Fibroblast of peridontal ligament (primary cell): Measurements from ENCODE around the gene OTX1.
"Not testable (repeated sequence)": the region's sequence is repeated elsewhere in the genome, so short reads cannot be mapped to it uniquely, and the experiment has no call there.

Source experiments
- DNase-seq: peaks from one replicate; pipeline ENCODE4 v3.0.0-alpha.2; 2010; ENCODE audit errors: extremely low read depth

OTX1 gene

GRCh38 chr2:63058921-63059792, 8.5 kb downstream of the OTX1 start:
- DNase-seq, result no peak

GRCh38 chr2:63059793-63060471, 9.3 kb downstream of the OTX1 start:
- no peak for DNase-seq

- DNase-seq, result no peak
These were observed 9.9 kb downstream of the OTX1 start for GRCh38 chr2:63060472-63060991.

DNA sequence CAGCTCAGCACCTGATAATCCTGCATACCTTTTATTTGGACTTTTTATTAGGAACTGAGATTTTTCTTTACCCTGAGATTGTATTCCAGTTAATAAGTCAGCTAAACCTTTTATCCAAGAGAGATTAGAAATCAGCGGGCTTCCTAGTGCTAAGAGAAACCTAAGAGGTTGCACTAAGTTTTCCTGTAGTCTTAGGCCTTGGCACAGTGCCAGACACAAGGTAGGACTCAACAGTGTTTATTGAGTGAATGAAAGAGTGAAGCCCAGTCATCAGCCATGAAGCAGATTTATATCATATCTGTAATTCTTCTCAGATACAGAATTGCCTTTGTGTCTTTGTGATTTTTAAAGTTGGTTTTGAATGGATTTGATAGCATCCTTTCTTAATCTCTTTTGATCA, 13.6 kb downstream of the OTX1 start:
- no peak for DNase-seq

- DNase-seq, result no peak
These were observed 14.0 kb downstream of the OTX1 start for GRCh38 chr2:63064661-63065060.

GRCh38 chr2:63066265-63066664, 15.6 kb downstream of the OTX1 start:
- no peak for DNase-seq

DNA sequence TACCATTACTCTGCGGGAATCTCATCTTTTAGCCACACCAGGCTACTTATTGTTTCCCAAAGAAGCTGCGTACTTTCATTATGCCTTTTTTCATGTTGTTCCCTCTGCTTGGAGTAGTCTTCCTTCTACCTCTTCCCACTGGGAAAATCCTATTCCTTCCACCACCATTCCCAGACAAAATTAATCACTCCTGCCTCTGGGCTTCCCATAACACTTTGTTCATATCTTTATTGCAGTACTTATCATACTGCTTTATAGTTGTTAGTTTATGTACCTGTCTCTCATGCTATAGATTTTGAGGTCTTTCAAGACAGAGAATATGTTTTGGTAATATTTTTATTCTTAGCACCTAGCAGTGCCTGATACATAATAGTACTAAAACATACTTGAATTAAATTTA, 16.2 kb downstream of the OTX1 start:
- DNase-seq, result no peak

DNA sequence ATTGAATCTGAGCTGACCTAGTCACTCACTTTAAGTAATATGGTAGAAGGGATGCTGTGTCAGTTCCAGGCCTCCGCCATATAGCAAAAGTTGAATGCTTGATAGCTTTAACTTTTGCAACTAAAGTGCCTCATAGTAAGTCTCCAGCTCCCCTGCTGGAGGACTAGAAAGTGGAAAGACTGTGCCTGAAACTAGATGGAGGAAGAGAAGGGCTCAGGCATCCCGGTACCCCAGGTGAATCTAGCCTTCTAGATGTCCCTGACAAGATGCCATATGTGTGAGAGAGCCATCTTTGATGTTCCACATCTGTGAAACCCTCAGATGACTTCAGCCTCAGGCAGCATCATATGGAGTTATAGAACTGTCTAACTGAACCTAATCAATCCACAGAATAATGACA, 21.0 kb downstream of the OTX1 start:
- no peak for DNase-seq

DNA sequence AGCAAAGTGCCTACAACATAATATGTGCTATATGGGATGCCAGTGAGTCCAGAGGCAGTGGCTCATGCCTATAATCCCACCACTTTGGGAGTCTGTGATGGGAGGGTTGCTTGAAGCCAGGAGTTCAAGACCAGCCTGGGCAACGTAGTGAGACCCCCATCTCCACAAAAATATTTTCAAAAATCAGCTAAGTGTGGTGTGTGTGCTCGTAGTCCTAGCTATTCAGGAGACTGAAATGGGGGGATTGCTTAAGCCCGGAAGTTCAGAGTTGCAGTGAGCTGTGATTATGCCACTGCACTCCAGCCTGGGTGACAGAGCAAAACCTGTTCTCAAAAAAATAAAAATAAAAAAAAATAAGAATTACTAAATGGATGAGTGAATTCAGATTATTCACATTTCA, 23.4 kb downstream of the OTX1 start:
- no peak for DNase-seq

GRCh38 chr2:63074399-63074798, 23.8 kb downstream of the OTX1 start:
- not testable (repeated sequence) for DNase-seq

DNA sequence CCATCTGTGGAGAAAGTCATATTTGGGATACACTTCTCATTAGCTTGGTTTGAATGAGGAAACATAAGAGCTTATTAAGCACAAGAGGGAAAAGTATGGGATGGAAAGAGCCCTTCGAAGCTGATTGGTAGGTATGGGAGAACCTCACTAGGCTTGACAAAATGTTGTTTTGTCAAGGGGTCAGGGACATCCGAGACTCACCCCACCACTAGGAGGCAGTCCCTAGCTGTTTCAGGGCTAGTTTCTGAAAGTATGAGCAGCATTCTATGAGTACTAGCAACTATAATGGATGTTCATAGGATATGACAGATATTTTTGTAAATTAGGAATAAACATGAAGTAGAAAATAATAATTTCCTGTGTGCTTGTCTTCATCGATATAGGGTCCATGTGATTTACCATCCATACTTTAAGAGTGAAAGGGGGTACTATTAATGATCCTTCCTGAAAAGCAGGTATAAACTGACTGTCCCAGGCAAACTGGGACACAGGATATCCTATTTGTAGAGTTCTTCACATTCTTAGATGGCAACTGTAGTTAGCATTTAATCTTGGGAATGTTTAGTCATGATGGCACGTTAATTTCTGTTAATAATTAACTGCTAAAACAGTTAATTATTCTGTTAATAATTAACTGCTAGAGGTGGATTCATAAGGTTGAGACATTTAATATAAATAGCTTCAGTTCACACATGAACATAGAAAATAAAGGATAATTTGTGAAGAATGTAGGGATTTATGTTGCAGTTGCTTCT, 28.4 kb downstream of the OTX1 start:
- no peak for DNase-seq

DNA sequence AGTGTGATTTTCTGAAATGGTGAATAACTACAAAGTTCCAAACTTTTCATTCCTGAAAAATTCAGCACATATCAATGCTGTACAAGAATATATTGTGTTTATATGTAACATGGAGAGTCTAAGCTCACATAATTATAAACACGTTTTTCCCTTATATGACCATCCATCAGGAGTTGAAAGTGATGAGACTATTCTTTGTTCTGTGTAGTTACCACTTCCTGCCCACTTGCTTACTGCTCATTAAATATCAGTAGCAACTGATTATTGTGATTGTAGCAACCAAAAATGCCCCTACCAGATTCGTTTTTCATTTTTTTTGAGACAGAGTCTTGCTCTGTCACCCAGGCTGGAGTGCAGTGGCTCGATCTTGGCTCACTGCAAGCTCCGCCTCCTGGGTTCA, 30.8 kb downstream of the OTX1 start:
- no peak for DNase-seq

GRCh38 chr2:63086687-63087086, 36.1 kb downstream of the OTX1 start:
- no peak for DNase-seq

- no peak for DNase-seq
These were observed 41.8 kb downstream of the OTX1 start for GRCh38 chr2:63092401-63092800.

- no peak for DNase-seq
These were observed 42.2 kb downstream of the OTX1 start for GRCh38 chr2:63092857-63093256.

GRCh38 chr2:63093502-63093901, 42.9 kb downstream of the OTX1 start:
- no peak for DNase-seq

DNA sequence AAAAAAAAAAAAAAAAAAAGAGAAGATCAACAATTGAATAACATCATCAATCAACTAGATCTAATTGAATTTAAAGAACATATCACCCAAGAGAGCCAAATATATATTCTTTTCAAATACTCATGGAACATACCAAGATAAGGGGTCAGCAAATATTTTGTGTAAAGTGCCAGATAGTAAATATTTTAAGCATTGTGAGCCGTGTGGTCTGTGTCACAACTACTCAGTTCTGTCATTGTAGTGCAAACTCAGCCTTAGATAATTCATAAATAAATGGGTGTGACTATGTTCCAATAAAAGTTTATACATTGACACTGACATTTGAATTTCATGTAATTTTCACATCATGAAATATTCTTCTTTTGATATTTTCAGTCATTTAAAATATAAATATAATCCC, 45.9 kb downstream of the OTX1 start:
- no peak for DNase-seq

DNA sequence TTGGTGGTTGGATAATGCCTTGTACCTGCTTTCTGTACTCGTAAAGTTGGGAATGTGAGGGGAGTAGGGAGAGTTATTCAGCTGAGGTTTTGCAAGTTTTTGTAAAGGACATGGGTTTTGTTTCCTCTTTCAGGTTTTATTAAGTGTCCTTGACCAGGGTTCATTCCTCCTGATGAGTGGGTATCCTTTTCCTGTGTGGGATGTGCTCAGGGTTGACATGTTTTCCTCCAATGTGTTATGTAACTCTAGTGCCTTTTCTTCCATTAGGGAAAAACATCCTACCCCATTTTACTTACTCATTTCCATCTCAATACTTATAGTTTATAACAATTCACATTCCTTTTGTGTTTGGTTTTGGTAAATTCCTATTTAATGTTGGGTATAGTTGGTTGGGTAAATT, 48.4 kb downstream of the OTX1 start:
- no peak for DNase-seq

DNA sequence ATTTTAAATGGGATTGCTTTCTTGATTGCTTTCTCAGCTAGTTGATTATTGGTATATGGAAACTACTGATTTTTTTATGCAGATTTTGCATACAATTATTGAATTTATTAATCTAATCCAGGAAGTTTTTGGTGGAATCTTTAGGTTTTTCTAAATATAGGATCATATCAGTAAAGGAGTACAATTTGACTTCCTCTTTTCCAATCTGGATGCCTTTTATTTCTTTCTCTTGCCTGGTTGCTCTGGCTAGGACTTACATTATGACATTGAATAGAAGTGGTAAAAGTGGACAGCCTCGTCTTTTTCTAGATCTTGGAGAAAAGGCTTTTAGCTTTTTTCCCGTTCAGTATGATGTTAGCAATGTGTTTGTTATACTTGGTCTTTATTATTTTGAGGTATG, 51.3 kb downstream of the OTX1 start:
- no peak for DNase-seq

DNA sequence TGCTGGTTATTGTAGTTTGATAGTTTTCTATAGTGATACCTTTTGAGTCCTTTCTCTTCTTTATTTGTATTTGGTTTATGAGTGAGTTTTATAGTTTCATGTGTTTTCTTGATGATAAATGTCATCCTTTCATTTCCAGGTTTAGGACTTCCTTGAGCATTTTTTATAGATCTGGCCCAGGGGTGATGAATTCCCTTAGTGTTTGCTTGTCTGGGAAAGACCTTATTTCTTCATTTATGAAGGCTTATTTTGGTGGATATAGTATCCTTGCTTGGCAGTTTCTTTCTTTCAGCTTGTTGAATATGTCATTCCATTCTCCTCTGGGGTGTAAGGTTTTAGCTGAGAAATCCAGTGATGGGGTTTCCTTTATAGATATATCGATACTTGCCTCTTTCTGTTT, 53.9 kb downstream of the OTX1 start:
- no peak for DNase-seq
